B cell (primary cell): ENCODE data around the gene FGD1.

Experiments used
- EZH2 ChIP-seq: IDR thresholded peaks from 2 replicates; pipeline ENCODE4 v1.6.1; 2012; ENCODE audit warnings: borderline replicate concordance, low read depth, mild to moderate bottlenecking, moderate library complexity, low read length; ENCODE audit not compliant: insufficient read depth, poor library complexity, severe bottlenecking
- TF ChIP-seq, protein P1 (sequence below): fragments of 200-600 bp; IDR thresholded peaks from one replicate; pipeline ENCODE4 v1.8.0; 2022; ENCODE audit warnings: antibody characterized with exemption, mild to moderate bottlenecking

GRCh38 chrX:54494989-54495813, 833 bp downstream of the FGD1 start:
- TF ChIP-seq, protein P1, sequence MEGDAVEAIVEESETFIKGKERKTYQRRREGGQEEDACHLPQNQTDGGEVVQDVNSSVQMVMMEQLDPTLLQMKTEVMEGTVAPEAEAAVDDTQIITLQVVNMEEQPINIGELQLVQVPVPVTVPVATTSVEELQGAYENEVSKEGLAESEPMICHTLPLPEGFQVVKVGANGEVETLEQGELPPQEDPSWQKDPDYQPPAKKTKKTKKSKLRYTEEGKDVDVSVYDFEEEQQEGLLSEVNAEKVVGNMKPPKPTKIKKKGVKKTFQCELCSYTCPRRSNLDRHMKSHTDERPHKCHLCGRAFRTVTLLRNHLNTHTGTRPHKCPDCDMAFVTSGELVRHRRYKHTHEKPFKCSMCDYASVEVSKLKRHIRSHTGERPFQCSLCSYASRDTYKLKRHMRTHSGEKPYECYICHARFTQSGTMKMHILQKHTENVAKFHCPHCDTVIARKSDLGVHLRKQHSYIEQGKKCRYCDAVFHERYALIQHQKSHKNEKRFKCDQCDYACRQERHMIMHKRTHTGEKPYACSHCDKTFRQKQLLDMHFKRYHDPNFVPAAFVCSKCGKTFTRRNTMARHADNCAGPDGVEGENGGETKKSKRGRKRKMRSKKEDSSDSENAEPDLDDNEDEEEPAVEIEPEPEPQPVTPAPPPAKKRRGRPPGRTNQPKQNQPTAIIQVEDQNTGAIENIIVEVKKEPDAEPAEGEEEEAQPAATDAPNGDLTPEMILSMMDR, result no peak
- TF ChIP-seq EZH2, result no peak
